ENCODE data around the gene PTGIS. TPM values are rescaled to one million over a fixed set of nuclear protein-coding genes. Genes with fewer than 3 reads are reported as not detected.

Gene PTGIS
- total RNA-seq, 1 experiment from 2014 or later = 0.26 TPM

DNA sequence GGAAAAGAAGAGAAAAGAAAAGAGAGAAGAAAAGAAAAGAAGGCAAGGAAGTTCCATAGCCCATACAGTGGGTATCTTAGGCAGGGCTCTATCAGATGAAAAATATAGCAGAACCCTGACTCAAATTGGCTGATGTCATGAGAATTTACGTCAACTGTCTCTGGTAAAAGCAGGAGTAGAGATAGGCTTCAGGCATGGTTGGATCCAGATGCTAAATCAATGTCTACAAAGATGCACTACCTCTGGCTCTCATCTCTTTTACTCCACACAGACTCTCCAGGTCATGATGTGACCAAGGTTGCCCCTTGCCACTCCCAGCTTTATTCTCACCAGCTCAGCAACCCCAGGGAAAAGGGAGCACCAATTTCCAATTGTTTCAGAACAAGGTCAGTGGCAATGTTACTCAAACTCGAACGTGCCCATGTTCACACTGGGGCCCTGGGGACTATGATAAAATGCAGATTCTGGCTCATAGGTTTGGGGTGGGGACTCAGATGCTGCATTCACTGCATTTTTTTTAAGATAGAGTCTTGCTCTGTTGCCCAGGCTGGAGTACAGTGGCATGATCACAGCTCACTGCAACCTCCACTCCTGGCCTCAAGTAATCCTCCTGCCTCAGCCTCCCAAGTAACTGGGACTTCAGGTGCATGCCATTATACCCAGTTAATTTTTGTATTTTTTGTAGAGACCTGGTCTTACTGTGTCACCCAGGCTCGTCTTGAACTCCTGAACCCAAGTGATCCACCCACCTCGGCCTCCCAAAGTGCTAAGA, 33.4 kb upstream of the PTGIS start:
- H3K36me3 Mint-ChIP-seq (ENCODE audit: insufficient read depth, unreplicated experiment) = peaks cover 5% of the 10 kb centered on the region
- H3K4me3 Mint-ChIP-seq (ENCODE audit: low read depth, unreplicated experiment) = no peak overlapping the region
- BruUV-seq (replicated peaks) = no TSS peak
- DNase-seq = no peak
- CTCF ChIA-PET = interaction anchor here (0.7 to 1.7 kb wide), 3 partner anchors 14 to 60 kb away, joined by 3 to 7 read pairs (median 4); no protein-coding TSS in a partner anchor
- H3K9me3 Mint-ChIP-seq (ENCODE audit: low read depth, unreplicated experiment) = no peaks in the 10 kb centered on the region
- TF ChIP-seq, protein P1, sequence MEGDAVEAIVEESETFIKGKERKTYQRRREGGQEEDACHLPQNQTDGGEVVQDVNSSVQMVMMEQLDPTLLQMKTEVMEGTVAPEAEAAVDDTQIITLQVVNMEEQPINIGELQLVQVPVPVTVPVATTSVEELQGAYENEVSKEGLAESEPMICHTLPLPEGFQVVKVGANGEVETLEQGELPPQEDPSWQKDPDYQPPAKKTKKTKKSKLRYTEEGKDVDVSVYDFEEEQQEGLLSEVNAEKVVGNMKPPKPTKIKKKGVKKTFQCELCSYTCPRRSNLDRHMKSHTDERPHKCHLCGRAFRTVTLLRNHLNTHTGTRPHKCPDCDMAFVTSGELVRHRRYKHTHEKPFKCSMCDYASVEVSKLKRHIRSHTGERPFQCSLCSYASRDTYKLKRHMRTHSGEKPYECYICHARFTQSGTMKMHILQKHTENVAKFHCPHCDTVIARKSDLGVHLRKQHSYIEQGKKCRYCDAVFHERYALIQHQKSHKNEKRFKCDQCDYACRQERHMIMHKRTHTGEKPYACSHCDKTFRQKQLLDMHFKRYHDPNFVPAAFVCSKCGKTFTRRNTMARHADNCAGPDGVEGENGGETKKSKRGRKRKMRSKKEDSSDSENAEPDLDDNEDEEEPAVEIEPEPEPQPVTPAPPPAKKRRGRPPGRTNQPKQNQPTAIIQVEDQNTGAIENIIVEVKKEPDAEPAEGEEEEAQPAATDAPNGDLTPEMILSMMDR (IDR thresholded peaks at IDR 0.05; ENCODE audit: unreplicated experiment) = no peak
- H3K27ac Mint-ChIP-seq (ENCODE audit: unreplicated experiment) = peak overlapping the region; percentile 9
- intact Hi-C loops (cut with micrococcal nuclease; ENCODE audit: unreplicated experiment) = no loop called here
- no peaks in the 10 kb centered on the region for H3K27me3 Mint-ChIP-seq (ENCODE audit: unreplicated experiment)
- H3K4me1 Mint-ChIP-seq (ENCODE audit: low read depth, unreplicated experiment) = peaks cover 17% of the 10 kb centered on the region

DNA sequence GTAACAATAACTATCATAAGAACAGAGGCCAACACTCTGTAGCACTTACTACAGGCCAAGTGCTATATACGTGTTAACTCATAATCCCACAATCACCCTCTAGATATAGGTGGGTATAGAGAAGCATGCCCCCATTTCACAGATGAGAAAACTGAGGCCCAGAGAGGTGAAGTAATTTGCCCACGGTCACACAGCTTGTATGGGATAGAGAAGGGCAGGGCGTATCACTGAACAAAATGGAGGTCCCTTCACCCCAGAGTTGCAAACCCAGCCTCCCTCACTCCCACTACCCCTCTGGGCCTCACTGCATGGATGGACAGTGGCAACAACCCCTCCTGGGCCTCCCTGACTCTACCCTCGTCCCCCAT, 31.8 kb upstream of the PTGIS start:
- no peaks in the 10 kb centered on the region for H3K9me3 Mint-ChIP-seq (ENCODE audit: low read depth, unreplicated experiment)
- BruUV-seq (replicated peaks) = no TSS peak
- no peak overlapping the region for H3K4me3 Mint-ChIP-seq (ENCODE audit: low read depth, unreplicated experiment)
- intact Hi-C loops (cut with micrococcal nuclease; ENCODE audit: unreplicated experiment) = no loop called here
- TF ChIP-seq, protein P1 (IDR thresholded peaks at IDR 0.05; ENCODE audit: unreplicated experiment) = no peak
- H3K4me1 Mint-ChIP-seq (ENCODE audit: low read depth, unreplicated experiment) = peaks cover 26% of the 10 kb centered on the region
- H3K27ac Mint-ChIP-seq (ENCODE audit: unreplicated experiment) = no peak overlapping the region
- DNase-seq = no peak
- no peaks in the 10 kb centered on the region for H3K27me3 Mint-ChIP-seq (ENCODE audit: unreplicated experiment)
- peaks cover 5% of the 10 kb centered on the region for H3K36me3 Mint-ChIP-seq (ENCODE audit: insufficient read depth, unreplicated experiment)
- CTCF ChIA-PET = interaction anchor here (1.2 kb wide), 1 partner anchor 56 kb away, joined by 3 read pairs; no protein-coding TSS in a partner anchor

DNA sequence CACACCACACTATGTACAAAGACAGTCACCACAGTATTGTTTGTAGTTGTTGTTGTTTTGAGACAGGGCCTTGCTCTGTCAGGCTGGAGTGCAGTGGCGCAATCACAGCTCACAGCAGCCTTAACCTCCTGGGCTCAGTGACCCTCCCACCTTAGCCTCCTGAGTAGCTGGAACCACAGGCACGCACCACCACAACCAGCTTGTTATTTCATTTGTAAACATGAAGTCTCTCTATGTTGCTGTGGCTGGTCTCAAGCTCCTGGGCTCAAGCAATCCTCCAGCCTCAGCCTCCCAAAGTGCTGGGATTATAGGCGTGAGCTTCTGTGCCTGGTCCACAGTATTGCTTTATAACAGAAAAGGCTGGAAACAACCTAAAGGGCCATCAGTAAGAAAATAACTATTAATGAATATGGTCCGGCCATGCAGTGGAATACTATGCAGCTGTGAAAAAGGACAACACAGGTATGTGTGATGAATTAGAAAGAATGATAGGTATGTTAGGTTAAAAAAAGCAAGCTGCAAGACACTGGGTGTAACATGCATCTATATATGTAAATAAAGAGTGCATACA, 30.0 kb upstream of the PTGIS start:
- DNase-seq = no peak
- TF ChIP-seq, protein P1 (IDR thresholded peaks at IDR 0.05; ENCODE audit: unreplicated experiment) = no peak
- no peaks in the 10 kb centered on the region for H3K27me3 Mint-ChIP-seq (ENCODE audit: unreplicated experiment)
- peaks cover 36% of the 10 kb centered on the region for H3K4me1 Mint-ChIP-seq (ENCODE audit: low read depth, unreplicated experiment)
- H3K9me3 Mint-ChIP-seq (ENCODE audit: low read depth, unreplicated experiment) = no peaks in the 10 kb centered on the region
- no TSS peak for BruUV-seq (replicated peaks)
- CTCF ChIA-PET = no interaction called here
- H3K27ac Mint-ChIP-seq (ENCODE audit: unreplicated experiment) = no peak overlapping the region
- H3K4me3 Mint-ChIP-seq (ENCODE audit: low read depth, unreplicated experiment) = no peak overlapping the region
- intact Hi-C loops (cut with micrococcal nuclease; ENCODE audit: unreplicated experiment) = no loop called here
- peaks cover 5% of the 10 kb centered on the region for H3K36me3 Mint-ChIP-seq (ENCODE audit: insufficient read depth, unreplicated experiment)

DNA sequence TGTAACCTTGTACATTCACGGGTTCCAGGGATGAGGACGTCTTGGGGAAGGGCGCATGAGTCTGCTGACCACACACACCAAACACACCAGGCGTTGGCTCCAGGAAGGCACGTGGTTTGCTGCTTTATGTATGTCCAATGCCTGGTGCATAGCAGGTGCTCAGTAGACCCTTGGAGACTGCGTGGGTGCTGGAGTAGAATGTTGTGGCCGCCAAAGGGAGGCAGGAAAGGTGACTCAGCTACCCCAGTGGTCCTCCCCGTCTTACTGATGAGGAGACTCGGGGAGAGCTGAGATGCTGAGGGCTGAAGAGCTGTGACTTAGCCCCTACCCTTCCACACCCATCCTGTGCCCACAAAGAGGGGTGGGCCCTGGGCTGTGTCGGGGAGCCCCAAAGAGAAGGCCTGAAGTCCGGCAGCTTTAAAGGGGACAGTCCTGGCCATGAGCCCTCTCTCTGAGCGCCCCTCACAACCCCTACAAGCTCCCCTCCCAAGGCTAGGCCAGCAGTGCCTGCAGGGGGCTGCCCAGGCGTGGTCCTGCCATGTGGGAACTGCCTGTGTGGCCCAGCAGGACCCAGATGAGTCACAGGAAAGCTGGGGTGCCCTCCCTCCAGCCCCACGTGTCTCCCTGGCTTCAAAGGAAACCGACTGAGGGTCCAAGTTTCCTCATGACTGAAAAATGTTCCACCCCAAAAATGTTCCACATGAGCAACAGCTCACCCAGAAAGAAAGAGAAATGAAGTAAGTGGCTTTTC, 28.0 kb upstream of the PTGIS start:
- BruUV-seq (replicated peaks) = no TSS peak
- intact Hi-C loops (cut with micrococcal nuclease; ENCODE audit: unreplicated experiment) = no loop called here
- no peak overlapping the region for H3K27ac Mint-ChIP-seq (ENCODE audit: unreplicated experiment)
- TF ChIP-seq, protein P1 (IDR thresholded peaks at IDR 0.05; ENCODE audit: unreplicated experiment) = no peak
- peaks cover 55% of the 10 kb centered on the region for H3K4me1 Mint-ChIP-seq (ENCODE audit: low read depth, unreplicated experiment)
- H3K9me3 Mint-ChIP-seq (ENCODE audit: low read depth, unreplicated experiment) = no peaks in the 10 kb centered on the region
- no peak overlapping the region for H3K4me3 Mint-ChIP-seq (ENCODE audit: low read depth, unreplicated experiment)
- DNase-seq = no peak
- H3K36me3 Mint-ChIP-seq (ENCODE audit: insufficient read depth, unreplicated experiment) = peaks cover 5% of the 10 kb centered on the region
- no peaks in the 10 kb centered on the region for H3K27me3 Mint-ChIP-seq (ENCODE audit: unreplicated experiment)
- CTCF ChIA-PET = interaction anchor here (1.2 to 2.6 kb wide), 5 partner anchors 8 to 250 kb away, joined by 3 to 13 read pairs (median 3); no protein-coding TSS in a partner anchor
